ENCODE data around the gene KISS1.

DNA sequence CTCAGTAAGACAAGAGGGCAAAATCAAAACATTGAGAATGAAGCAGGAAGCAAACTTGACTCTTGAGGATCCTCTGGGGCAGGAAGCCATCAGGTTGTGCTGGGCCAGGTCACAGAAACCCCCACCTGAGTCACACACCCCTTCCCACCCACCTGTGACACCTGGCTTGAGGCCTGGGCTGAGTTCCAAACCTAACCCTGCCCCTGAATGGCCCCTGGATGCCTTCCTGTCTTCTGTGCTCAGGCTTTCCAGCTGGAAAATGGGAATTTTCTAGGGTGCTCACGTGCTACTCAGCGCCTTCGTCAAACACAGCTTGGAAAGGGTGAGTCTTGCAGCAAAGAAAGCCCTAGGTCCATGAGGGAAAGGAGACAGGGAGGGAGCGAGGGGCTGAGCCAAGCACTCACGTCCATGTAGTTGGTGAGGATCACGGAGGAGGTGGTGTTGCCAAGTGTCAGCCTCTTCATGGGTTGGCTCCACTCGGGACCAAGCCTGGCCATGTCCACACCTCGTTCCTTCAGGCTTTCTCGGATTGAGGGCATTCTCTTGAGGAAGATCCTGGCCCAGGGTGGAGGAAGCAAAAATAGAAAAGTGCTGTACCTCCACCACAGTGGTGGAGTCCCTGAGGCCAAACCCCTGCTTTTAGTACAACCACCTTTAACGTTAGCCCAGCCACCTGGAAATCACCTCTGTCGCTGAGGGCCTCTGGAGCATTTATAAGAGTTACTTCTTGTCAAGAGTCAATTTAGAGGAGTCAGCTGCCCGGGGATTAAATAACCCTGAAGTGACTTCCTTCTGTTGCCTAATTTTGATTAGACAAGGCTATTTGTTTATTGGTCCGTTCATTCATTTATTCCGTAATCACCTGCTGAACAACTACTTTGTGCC, 34.4 kb downstream of the KISS1 start:
- TF ChIP-seq, protein P1, sequence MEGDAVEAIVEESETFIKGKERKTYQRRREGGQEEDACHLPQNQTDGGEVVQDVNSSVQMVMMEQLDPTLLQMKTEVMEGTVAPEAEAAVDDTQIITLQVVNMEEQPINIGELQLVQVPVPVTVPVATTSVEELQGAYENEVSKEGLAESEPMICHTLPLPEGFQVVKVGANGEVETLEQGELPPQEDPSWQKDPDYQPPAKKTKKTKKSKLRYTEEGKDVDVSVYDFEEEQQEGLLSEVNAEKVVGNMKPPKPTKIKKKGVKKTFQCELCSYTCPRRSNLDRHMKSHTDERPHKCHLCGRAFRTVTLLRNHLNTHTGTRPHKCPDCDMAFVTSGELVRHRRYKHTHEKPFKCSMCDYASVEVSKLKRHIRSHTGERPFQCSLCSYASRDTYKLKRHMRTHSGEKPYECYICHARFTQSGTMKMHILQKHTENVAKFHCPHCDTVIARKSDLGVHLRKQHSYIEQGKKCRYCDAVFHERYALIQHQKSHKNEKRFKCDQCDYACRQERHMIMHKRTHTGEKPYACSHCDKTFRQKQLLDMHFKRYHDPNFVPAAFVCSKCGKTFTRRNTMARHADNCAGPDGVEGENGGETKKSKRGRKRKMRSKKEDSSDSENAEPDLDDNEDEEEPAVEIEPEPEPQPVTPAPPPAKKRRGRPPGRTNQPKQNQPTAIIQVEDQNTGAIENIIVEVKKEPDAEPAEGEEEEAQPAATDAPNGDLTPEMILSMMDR (IDR thresholded peaks at IDR 0.05) = no peak
- TF ChIP-seq ATF1 (CRISPR knock-in tag; IDR thresholded peaks at IDR 0.05) (no peak), GABPB1 (CRISPR knock-in tag; IDR thresholded peaks at IDR 0.05) (no peak)
